Measurements from ENCODE around the gene ARID3B.

DNA sequence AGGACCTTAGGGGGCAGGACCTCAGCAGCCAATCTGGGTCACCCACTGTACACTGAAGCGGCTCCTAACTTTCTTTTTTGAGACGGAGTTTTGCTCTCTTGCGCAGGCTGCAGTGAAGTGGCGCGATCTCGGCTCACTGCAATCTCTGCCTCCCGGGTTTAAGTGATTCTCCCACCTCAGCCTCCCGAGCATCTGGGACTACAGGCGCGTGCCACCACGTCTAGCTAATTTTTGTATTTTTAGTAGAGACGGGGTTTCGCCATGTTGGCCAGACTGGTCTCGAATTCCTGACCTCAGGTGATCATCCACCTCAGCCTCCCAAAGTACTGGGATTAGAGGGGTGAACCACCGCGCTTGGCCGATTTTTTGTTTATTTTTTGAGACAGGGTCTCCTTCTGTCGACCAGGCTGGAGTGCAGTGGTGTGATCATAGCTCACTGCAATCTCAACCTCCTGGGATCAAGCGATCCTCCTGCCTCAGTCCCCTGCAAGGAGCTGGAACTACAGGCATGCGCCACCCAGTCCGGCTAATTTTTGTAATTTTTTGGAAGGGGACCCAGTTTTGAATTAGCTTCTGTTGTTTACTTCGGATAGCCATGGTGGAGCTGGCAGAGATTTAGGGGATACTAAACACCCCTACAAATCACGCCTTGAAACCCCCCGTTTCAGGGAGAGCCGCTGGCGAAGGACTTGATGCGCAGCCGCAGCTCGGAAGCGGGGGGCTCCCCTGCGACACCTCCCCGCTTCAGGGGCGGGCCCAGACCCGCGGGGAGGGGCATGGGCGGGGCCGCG, 73.1 kb downstream of the ARID3B start:
- TF ChIP-seq, protein P1, sequence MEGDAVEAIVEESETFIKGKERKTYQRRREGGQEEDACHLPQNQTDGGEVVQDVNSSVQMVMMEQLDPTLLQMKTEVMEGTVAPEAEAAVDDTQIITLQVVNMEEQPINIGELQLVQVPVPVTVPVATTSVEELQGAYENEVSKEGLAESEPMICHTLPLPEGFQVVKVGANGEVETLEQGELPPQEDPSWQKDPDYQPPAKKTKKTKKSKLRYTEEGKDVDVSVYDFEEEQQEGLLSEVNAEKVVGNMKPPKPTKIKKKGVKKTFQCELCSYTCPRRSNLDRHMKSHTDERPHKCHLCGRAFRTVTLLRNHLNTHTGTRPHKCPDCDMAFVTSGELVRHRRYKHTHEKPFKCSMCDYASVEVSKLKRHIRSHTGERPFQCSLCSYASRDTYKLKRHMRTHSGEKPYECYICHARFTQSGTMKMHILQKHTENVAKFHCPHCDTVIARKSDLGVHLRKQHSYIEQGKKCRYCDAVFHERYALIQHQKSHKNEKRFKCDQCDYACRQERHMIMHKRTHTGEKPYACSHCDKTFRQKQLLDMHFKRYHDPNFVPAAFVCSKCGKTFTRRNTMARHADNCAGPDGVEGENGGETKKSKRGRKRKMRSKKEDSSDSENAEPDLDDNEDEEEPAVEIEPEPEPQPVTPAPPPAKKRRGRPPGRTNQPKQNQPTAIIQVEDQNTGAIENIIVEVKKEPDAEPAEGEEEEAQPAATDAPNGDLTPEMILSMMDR (IDR thresholded peaks at IDR 0.05): no peak
- no peak for TF ChIP-seq POLR2A (IDR thresholded peaks at IDR 0.05)
